SK-N-SH (cell line): ENCODE results near the gene TSPAN4. TPM values are rescaled to one million over a fixed set of nuclear protein-coding genes. Genes with fewer than 3 reads are reported as not detected.
A peak's percentile ranks its signal among the peaks of the same experiment; 100 is the strongest.

Experiments used
- CTCF ChIA-PET: fragments of 300-600, 350-600 bp; formaldehyde crosslinking; extraction: SDS; loops from one replicate; lab custom pipeline; 2021; lab: Yijun Ruan, JAX
- POLR2A ChIA-PET: fragments of 350-600 bp; sonication (Branson Sonifier 250); formaldehyde crosslinking; extraction: SDS; loops from one replicate; lab custom pipeline; 2020; ENCODE audit warnings: antibody characterized with exemption, inconsistent platforms; lab: Yijun Ruan, JAX
- DNase-seq: peaks from one replicate; pipeline ENCODE4 v3.0.0; 2012
- H2AFZ ChIP-seq: fragments of 200-600 bp; sonication (generic); 2 replicates; pipeline ENCODE4 v1.8.1; 2016; ENCODE audit warnings: antibody characterized with exemption, mild to moderate bottlenecking, low read depth
- H3F3A ChIP-seq: fragments of 200-600 bp; sonication (generic); replicated peaks from 2 replicates; pipeline ENCODE3; 2016; ENCODE audit warnings: antibody characterized with exemption, mild to moderate bottlenecking; ENCODE audit not compliant: insufficient read depth
- H3K27ac ChIP-seq, 2 experiments: fragments of 200-500 bp in 1 of 2; fragments of 200-600 bp in 1 of 2; sonication (Bioruptor generic) in 1 of 2; sonication (generic), shearing (Covaris generic) in 1 of 2; 2 replicates each; pipeline versions ENCODE4 v1.5.1 to v1.6.1; 2014 to 2016; ENCODE audit warnings: low read depth in 2 of 2, inconsistent platforms in 1 of 2, low read length in 1 of 2, mild to moderate bottlenecking in 1 of 2, mixed read lengths in 1 of 2
- H3K27me3 ChIP-seq: fragments of 200-600 bp; sonication (generic), shearing (Covaris generic); 2 replicates; pipeline ENCODE4 v1.6.1; 2016; ENCODE audit warnings: mixed run types; ENCODE audit not compliant: insufficient read depth
- H3K36me3 ChIP-seq, 2 experiments: fragments of 200-500 bp in 1 of 2; fragments of 200-600 bp in 1 of 2; sonication (Bioruptor generic) in 1 of 2; sonication (generic) in 1 of 2; replicated peaks in 1 of 2; 2 replicates each; pipeline versions ENCODE3 to v1.5.1; 2014 to 2016; ENCODE audit warnings: low read length in 1 of 2, mild to moderate bottlenecking in 1 of 2; ENCODE audit not compliant: insufficient read depth in 2 of 2, control insufficient read depth in 1 of 2
- H3K4me1 ChIP-seq, 2 experiments: fragments of 200-500 bp in 1 of 2; fragments of 200-600 bp in 1 of 2; sonication (Bioruptor generic) in 1 of 2; sonication (generic), shearing (Covaris generic) in 1 of 2; 2 replicates each; pipeline versions ENCODE4 v1.5.1 to v1.6.1; 2014 to 2016; ENCODE audit warnings: low read depth in 1 of 2, low read length in 1 of 2, mixed run types in 1 of 2; ENCODE audit not compliant: insufficient read depth in 2 of 2, control insufficient read depth in 1 of 2
- H3K4me2 ChIP-seq: fragments of 200-600 bp; sonication (generic), shearing (Covaris generic); 2 replicates; pipeline ENCODE4 v1.6.1; 2017; ENCODE audit warnings: mixed run types
- H3K4me3 ChIP-seq, 2 experiments: fragments of 200-500 bp in 1 of 2; fragments of 200-600 bp in 1 of 2; sonication (Bioruptor generic) in 1 of 2; sonication (generic), shearing (Covaris generic) in 1 of 2; 2 replicates each; pipeline versions ENCODE4 v1.5.1 to v1.8.1; 2014 to 2016; ENCODE audit warnings: low read depth in 2 of 2, inconsistent platforms in 1 of 2, low read length in 1 of 2, mild to moderate bottlenecking in 1 of 2, mixed read lengths in 1 of 2, moderate library complexity in 1 of 2
- H3K79me2 ChIP-seq: fragments of 200-600 bp; sonication (generic); 2 replicates; pipeline ENCODE4 v1.8.1; 2017; ENCODE audit warnings: mild to moderate bottlenecking; ENCODE audit not compliant: insufficient read depth
- H3K9ac ChIP-seq: fragments of 200-600 bp; sonication (generic); 2 replicates; pipeline ENCODE4 v1.6.1; 2017; ENCODE audit warnings: mixed run types
- H3K9me2 ChIP-seq: fragments of 200-600 bp; sonication (generic); 2 replicates; pipeline ENCODE4 v1.6.1; 2017; ENCODE audit warnings: mixed run types
- H3K9me3 ChIP-seq: fragments of 200-600 bp; sonication (generic); 2 replicates; pipeline ENCODE4 v1.6.1; 2017; ENCODE audit warnings: mixed run types, mild to moderate bottlenecking, moderate library complexity
- H4K20me1 ChIP-seq: fragments of 200-600 bp; sonication (generic); 2 replicates; pipeline ENCODE4 v1.6.1; 2017; ENCODE audit warnings: mild to moderate bottlenecking, mixed run types; ENCODE audit not compliant: insufficient read depth
- EP300 ChIP-seq, 2 experiments: IDR thresholded peaks; 2 replicates each; pipeline versions ENCODE4 v1.4.0 to v1.6.1; 2012; ENCODE audit warnings: borderline replicate concordance in 1 of 2, low read depth in 1 of 2, low read length in 1 of 2
- EZH2phosphoT487 ChIP-seq: fragments of 200-600 bp; sonication (generic); IDR thresholded peaks from 2 replicates; pipeline ENCODE4 v1.6.1; 2017; ENCODE audit warnings: low read depth, mixed run types, mild to moderate bottlenecking, antibody characterized with exemption, moderate library complexity, borderline replicate concordance
- FOSL2 ChIP-seq: IDR thresholded peaks from 2 replicates; pipeline ENCODE4 v1.4.0; 2012; ENCODE audit warnings: low read depth, mild to moderate bottlenecking, moderate library complexity, borderline replicate concordance
- FOXM1 ChIP-seq: IDR thresholded peaks from 2 replicates; pipeline ENCODE4 v1.4.0; 2012; ENCODE audit warnings: low read depth, mild to moderate bottlenecking
- GATA2 ChIP-seq: sonication (generic); formaldehyde crosslinking; IDR thresholded peaks from 2 replicates; pipeline ENCODE4 v1.5.0; 2020; ENCODE audit warnings: mild to moderate bottlenecking, missing genetic modification reagents
- MXI1 ChIP-seq: IDR thresholded peaks from 2 replicates; pipeline ENCODE4 v1.6.1; 2012; ENCODE audit warnings: mild to moderate bottlenecking, low read depth, low read length, improper control_type of control experiment
- REST ChIP-seq: IDR thresholded peaks from 2 replicates; pipeline ENCODE4 v1.6.1; 2012; ENCODE audit warnings: mild to moderate bottlenecking, low read depth, low read length, moderate library complexity
- RFX5 ChIP-seq: IDR thresholded peaks from 2 replicates; pipeline ENCODE4 v1.6.1; 2012; ENCODE audit warnings: mild to moderate bottlenecking, improper control_type of control experiment, low read length
- SMC3 ChIP-seq: IDR thresholded peaks from 2 replicates; pipeline ENCODE4 v1.6.1; 2012; ENCODE audit warnings: low read depth, low read length, improper control_type of control experiment
- TCF12 ChIP-seq: IDR thresholded peaks from 2 replicates; pipeline ENCODE4 v1.4.0; 2012
- WGBS: methylation state at CpG from one replicate; pipeline ENCODE4 v1.1.6; 2017; ENCODE audit warnings: low lambda C conversion rate; 5-methylcytosine and 5-hydroxymethylcytosine counted together
- polyA plus RNA-seq, 3 experiments: library from polyadenylated mRNA; depleted of rRNA; stranded (reverse); fragments of >200 nt; gene quantifications; 2 replicates each; pipeline ENCODE4 v1.2.3, GENCODE V29; 2012
- TF ChIP-seq, protein P1 (sequence below): fragments of 150-350 bp; IDR thresholded peaks from 2 replicates; pipeline ENCODE4 v1.6.1; 2017; ENCODE audit warnings: antibody characterized with exemption, low read length, low read depth, borderline replicate concordance
- TF ChIP-seq, protein P2 (sequence below): IDR thresholded peaks from 2 replicates; pipeline ENCODE4; 2012
- TF ChIP-seq, protein P3 (sequence below): fragments of 200-600 bp; sonication (generic); IDR thresholded peaks from 2 replicates; pipeline ENCODE4 v1.6.1; 2017; ENCODE audit warnings: antibody characterized with exemption, mild to moderate bottlenecking, moderate library complexity

The TSPAN4 gene
- polyA plus RNA-seq, 1 of the 3 experiments (the other 2 are of a cell fraction), result 226 TPM

DNA sequence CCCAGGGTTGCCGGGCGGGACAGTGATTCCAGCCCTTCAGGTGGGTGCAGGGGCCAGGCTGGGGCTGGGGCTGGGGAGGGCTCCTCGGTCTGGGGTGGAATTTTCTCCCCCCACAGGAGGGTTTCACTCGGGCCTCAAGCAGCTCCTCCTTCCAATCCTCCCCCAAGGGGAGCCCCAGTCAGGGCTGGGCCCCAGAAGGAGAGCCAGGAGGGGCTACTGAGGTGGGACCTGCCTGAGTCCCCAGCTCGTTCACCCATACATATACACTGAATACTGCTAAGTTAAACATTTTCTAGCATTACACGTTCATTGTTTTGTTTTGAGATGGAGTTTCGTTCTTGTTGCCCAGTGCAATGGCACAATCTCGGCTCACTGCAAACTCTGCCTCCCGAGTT is 16.4 kb upstream of the TSPAN4 start:
- ChIA-PET POLR2A (no interaction called here), CTCF (interaction anchor here (1.0 kb wide), 1 partner anchor 13 kb away, joined by 3 read pairs; no protein-coding TSS in a partner anchor)
- H3K27ac ChIP-seq, result no peak overlapping the region
- H3K9ac ChIP-seq, result no peak overlapping the region
- H3K4me3 ChIP-seq, result no peak overlapping the region
- H3K9me3 ChIP-seq, result no peaks in the 10 kb centered on the region
- no peak for DNase-seq
- peaks cover 0 to 21% of the 10 kb centered on the region in 2 experiments for H3K36me3 ChIP-seq
- no peaks in the 10 kb centered on the region for H3K27me3 ChIP-seq
- peaks cover 22% of the 10 kb centered on the region for H4K20me1 ChIP-seq
- no peak overlapping the region for H3K4me2 ChIP-seq
- H3K4me1 ChIP-seq, result peaks cover 12 to 19% of the 10 kb centered on the region in 2 experiments; a peak in 3 of 4 replicates
- H3F3A ChIP-seq, result peaks cover 4% of the 10 kb centered on the region
- TF ChIP-seq FOXM1 (no peak), SMC3 (no peak), EZH2phosphoT487 (no peak), TCF12 (no peak), REST (no peak), RFX5 (no peak), EP300 (IDR thresholded peaks at IDR 0.05; ENCODE audit: borderline replicate concordance in 1 of 2, low read depth in 1 of 2, low read length in 1 of 2) (no peak)
- TF ChIP-seq, protein P1, sequence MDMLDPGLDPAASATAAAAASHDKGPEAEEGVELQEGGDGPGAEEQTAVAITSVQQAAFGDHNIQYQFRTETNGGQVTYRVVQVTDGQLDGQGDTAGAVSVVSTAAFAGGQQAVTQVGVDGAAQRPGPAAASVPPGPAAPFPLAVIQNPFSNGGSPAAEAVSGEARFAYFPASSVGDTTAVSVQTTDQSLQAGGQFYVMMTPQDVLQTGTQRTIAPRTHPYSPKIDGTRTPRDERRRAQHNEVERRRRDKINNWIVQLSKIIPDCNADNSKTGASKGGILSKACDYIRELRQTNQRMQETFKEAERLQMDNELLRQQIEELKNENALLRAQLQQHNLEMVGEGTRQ, result no peak
- H3K9me2 ChIP-seq, result no peaks in the 10 kb centered on the region
- H3K79me2 ChIP-seq, result peaks cover 18% of the 10 kb centered on the region
- H2AFZ ChIP-seq, result no peak overlapping the region
- WGBS, result 92% methylated on average over 6 of the region's 9 CpGs

- peaks cover 4% of the 10 kb centered on the region for H3F3A ChIP-seq
- H4K20me1 ChIP-seq, result peaks cover 17% of the 10 kb centered on the region
- no peak for DNase-seq
- H3K9me3 ChIP-seq, result no peaks in the 10 kb centered on the region
- no peak overlapping the region for H3K27ac ChIP-seq
- no peak overlapping the region for H2AFZ ChIP-seq
- no peak overlapping the region for H3K9ac ChIP-seq
- H3K4me2 ChIP-seq, result 0 out of 2 replicates have a peak overlapping the region, but pooled peaks have one; percentile 37
- H3K9me2 ChIP-seq, result no peaks in the 10 kb centered on the region
- ChIA-PET POLR2A (no interaction called here), CTCF (interaction anchor here (1.0 kb wide), 1 partner anchor 12 kb away, joined by 3 read pairs; no protein-coding TSS in a partner anchor)
- peaks cover 0 to 21% of the 10 kb centered on the region in 2 experiments for H3K36me3 ChIP-seq
- H3K79me2 ChIP-seq, result peaks cover 15% of the 10 kb centered on the region
- no peaks in the 10 kb centered on the region for H3K27me3 ChIP-seq
- H3K4me1 ChIP-seq, result peaks cover 12 to 19% of the 10 kb centered on the region in 2 experiments; a peak in 3 of 4 replicates
- peak overlapping the region in 1 of 2 experiments; percentile 25; a peak in 1 of 4 replicates for H3K4me3 ChIP-seq
- WGBS, result 57% methylated on average over 14 of the region's 22 CpGs
- TF ChIP-seq, protein P2, sequence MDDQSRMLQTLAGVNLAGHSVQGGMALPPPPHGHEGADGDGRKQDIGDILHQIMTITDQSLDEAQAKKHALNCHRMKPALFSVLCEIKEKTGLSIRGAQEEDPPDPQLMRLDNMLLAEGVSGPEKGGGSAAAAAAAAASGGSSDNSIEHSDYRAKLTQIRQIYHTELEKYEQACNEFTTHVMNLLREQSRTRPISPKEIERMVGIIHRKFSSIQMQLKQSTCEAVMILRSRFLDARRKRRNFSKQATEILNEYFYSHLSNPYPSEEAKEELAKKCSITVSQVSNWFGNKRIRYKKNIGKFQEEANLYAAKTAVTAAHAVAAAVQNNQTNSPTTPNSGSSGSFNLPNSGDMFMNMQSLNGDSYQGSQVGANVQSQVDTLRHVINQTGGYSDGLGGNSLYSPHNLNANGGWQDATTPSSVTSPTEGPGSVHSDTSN, result no peak; the same call in 1 of the 2 replicates
- no peak for TF ChIP-seq MXI1
- TF ChIP-seq GATA2 (CRISPR knock-in tag), result no peak
- TF ChIP-seq, protein P1, result no peak
- no peak for TF ChIP-seq FOSL2
- TF ChIP-seq, protein P3, sequence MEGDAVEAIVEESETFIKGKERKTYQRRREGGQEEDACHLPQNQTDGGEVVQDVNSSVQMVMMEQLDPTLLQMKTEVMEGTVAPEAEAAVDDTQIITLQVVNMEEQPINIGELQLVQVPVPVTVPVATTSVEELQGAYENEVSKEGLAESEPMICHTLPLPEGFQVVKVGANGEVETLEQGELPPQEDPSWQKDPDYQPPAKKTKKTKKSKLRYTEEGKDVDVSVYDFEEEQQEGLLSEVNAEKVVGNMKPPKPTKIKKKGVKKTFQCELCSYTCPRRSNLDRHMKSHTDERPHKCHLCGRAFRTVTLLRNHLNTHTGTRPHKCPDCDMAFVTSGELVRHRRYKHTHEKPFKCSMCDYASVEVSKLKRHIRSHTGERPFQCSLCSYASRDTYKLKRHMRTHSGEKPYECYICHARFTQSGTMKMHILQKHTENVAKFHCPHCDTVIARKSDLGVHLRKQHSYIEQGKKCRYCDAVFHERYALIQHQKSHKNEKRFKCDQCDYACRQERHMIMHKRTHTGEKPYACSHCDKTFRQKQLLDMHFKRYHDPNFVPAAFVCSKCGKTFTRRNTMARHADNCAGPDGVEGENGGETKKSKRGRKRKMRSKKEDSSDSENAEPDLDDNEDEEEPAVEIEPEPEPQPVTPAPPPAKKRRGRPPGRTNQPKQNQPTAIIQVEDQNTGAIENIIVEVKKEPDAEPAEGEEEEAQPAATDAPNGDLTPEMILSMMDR, result no peak
- TF ChIP-seq REST, result no peak
These were observed 15.9 kb upstream of the TSPAN4 start for GRCh38 chr11:826836-827145.
